ENCODE data around the gene PDE4D.

GRCh38 chr5:59391576-59391975 lies 501.9 kb downstream of the PDE4D start:
- no peak for TF ChIP-seq CTCF (conservative IDR thresholded peaks at IDR 0.05; ENCODE audit: low read depth, low read length)
- no peak for TF ChIP-seq EZH2 (IDR thresholded peaks at IDR 0.05; ENCODE audit: borderline replicate concordance, low read depth, low read length, poor library complexity, severe bottlenecking)
